Occipital lobe (tissue), 3 donors: ENCODE data around the gene CNFN. TPM values are rescaled to one million over a fixed set of nuclear protein-coding genes. Genes with fewer than 3 reads are reported as not detected.
"Not testable (repeated sequence)": the region's sequence is repeated elsewhere in the genome, so short reads cannot be mapped to it uniquely, and the experiment has no call there.

ENCODE experiments used
- DNase-seq: peaks from one replicate; lab custom pipeline; 2025; lab: John Stamatoyannopoulos, UW
- small RNA-seq: library from RNA; depleted of rRNA; stranded (forward); fragments of <200 nt; gene quantifications from one replicate; pipeline ENCODE3, GENCODE V24; 2014
- total RNA-seq: library from RNA; depleted of rRNA; stranded (reverse); fragments of >200 nt; gene quantifications from one replicate; pipeline ENCODE4 v1.2.3, GENCODE V29; 2014

Gene CNFN
- total RNA-seq, 1 donor from 2014 or later = not detected

DNA sequence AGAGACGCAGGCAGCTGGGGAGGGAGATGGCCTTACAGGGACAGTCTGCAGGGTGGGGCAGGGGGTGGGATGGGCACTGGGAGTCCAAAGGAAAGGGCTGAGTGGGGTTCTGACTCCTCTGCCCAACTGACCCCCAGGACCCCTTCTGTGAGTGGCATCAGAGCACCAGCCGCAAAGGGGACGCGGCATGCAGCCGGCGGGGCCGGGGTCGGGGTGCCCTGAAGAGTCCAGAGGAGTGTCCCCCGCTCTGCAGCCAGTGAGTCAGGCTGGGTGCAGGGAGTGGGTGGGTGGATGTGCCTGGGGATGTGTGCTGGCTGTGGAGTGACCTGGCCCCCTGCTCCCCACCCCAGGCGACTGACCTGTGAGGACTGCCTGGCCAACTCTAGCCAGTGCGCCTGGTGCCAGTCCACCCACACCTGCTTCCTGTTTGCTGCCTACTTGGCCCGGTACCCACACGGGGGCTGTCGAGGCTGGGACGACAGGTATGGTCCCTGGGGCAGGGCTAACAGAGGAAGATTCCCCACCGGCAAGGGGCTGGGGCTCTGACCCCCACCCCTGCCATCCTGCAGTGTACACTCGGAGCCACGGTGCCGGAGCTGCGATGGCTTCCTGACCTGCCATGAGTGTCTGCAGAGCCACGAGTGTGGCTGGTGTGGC, 38.9 kb downstream of the CNFN start:
- no peak for DNase-seq

DNA sequence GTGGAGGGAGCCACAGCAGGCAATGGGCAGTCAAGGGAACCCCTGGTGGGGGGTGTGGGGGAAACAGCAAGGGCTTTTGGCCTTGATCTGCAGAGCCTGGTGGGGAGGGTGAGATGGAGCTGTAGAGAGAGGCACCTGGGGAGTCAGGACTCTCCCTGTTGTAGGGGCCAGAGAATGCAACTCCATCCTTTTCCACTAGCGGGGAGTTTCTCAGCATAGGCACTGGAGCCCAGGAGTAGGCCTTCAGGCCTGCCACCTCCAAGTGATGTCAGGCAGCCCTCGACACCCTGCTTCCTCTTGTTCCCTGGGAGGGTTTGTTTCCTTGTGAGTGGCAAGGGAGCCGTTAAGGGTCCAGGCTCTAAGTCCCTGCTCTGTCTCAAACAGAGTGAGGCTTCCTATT, 39.7 kb downstream of the CNFN start:
- no peak for DNase-seq

DNA sequence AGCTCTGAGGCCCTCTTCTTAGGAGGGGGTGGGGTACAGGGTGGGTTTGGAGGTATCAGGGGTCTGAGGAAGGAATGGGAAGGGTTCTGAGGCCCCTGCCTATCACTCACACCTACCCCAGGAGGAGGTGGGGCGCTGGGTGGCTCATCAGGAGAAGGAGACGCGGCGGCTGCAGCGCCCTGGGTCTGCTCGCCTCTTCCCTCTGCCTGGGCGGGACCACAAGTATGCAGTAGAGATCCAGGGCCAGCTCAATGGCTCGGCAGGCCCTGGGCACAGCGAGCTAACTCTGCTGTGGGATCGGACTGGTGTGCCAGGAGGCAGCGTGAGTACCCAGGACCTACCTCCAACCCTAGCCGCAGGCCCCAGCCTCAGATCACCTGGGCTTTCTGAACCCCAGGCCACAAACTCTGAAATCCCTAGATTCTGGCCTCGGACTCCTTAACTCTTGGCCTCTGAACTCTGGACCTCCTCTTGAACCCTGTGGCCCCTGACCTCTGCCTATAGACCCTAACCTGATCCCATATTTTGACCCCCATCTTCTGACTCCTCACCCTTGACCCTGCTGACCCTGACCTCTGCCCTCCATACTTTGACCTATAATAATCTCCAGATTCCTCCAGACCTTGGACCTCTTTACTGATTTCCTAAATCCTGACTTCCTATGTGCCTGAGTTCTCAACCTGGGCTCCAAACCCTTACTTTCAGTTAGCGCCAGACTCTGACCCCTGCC, 40.6 kb downstream of the CNFN start:
- no peak for DNase-seq

DNA sequence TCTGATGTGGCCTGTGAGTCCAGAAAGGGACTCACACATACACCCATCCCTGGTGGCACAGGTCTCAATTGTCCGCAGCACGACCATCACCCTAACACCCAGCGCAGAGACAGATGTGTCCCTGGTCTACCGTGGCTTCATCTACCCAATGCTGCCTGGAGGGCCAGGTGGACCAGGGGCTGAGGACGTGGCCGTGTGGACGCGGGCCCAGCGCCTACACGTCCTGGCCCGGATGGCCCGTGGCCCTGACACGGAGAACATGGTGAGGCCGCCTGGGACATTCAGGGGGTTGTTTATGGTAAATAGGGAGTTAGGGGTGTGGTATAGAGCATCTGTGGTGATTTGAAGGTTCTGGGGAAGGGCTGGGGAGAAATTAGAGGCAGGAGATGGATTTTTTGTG, 41.9 kb downstream of the CNFN start:
- DNase-seq = no peak

DNA sequence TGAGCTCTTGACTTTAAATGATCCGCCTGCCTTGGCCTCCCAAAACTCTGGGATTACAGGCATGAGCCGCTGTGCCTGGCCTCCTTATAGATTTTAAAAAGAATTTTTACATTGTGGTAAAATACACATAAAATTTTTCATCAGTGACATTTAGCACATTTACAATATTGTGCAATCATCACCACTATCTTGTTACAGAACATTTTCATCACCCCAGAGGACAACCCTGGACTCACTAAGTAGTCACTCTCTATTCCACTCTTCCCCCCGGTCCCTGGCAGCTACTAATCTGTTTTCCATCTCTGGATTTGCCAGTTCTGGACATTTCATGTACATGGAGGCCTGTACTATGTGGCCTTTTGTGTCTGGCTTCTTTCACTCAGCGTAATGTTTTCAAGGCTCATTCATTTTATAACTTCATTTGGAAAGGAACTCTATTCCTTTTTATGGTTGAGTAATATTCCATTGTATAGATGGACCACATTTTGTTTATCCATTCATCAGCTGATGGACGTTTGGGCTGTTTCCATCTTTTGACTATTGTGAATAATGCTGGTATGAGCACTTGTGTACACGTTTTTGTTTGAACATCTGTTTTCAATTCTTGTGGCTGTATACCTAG, 44.8 kb downstream of the CNFN start:
- DNase-seq = no peak

DNA sequence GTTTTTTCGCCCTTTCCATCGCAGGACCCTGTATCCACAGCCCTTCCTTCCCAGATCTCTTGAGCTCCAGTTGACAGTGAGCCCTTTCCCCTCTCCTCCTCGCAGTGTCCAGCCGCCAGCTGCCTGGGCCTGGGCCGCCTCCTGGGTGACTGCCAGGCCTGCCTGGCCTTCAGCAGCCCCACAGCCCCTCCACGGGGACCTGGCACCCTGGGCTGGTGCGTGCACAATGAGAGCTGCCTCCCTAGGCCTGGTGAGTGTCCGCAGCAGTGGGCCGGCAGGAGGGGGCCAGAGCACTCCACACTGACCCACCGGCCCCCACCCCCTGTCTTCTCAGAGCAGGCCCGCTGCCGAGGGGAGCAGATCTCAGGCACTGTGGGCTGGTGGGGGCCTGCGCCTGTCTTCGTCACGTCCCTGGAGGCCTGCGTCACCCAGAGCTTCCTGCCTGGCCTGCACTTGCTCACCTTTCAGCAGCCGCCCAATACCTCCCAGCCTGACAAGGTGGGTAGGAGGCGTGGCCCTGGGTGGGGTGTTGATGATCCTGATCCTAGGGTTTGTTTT, 45.7 kb downstream of the CNFN start:
- DNase-seq = no peak

DNA sequence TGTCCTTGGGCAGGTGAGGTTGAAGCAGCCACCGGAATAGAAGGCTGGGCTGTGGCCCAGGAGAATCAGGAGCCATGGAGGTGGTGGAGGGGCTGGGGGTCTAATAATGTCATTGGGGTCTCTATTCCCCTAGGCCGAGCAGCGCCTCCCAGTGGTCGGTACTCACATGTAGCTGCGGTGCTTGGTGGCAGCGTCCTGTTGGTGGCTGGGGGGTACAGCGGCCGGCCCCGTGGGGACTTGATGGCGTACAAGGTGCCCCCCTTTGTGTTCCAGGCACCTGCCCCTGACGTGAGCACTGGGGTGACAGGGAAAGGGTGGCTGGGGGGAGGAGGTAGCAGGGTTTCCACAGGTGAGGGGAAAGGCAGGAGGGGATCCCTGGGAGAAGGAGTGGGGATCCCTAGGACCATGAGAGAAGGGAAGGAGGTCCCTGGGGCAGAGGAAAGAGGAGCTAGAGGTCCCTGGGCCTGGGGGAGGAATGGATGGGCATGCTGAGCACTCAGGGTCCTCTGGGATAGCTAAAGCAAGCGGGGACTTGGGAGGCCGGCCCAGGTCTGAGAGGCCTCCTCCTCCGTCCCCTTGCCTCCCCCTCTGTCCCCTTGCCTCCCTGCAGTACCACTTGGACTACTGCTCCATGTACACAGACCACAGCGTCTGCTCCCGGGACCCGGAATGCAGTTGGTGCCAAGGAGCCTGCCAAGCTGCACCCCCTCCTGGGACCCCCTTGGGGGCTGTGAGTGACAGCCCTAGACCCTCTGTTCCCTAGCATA, 46.6 kb downstream of the CNFN start:
- no peak for DNase-seq

DNA sequence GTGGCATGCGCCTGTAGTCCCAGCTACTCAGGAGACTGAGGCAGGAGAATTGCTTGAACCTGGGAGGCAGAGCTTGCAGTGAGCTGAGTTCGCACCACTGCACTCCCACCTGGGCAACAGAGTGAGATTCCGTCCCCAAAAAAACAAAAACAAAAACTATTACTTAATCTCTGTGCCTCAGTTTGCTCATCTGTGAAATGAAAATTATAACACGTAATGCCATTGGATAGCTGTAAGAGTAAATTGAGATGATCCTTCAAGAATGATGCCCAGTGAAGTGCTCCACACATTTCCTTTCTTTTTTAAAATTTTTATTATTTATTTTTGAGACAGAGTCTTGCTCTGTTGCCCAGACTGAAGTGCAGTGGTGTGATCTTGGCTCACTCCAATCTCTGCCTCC, 50.2 kb downstream of the CNFN start:
- not testable (repeated sequence) for DNase-seq

DNA sequence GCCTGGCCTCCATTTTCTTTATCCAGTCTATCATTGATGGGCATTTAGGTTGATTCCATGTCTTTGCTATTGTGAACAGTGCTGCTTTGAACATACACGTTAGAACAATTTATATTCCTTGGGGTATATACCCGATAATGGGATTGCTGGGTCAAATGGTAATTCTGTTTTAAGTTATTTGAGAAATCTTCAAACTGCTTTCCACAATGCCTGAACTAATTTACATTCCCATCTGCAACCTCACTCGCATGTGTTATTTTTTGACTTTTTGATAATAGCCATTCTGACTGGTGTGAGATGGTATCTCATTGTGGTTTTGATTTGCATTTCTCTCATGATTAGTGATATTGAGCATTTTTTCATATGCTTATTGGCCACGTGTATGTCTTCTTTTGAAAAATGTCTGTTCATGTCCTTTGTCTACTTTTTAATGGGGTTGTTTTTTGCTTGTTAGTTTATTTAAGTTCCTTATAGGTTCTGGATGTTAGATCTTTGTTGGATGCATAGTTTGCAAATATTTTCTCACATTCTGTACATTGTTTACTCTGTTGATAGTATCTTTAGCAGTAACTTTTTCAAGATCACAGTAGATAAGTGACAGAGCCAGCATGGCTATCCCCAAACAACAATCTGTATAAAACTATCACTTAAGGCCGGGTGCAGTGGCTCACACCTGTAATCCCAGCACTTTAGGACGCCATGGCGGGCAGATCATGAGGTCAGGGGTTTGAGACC, 50.8 kb downstream of the CNFN start:
- DNase-seq = not testable (repeated sequence)

Small RNA genes within 50 kb of the gene (small RNA-seq; reads per million reads assigned to genes)
- gene MIR8077 = not detected

Other genes starting within 250 kb of the CNFN start
- 20.4 TPM for gene DEDD2, start 172.6 kb downstream of the CNFN start, total RNA-seq
- gene ZNF526, start 170.0 kb downstream of the CNFN start, total RNA-seq = 6.4 TPM
- gene GSK3A, start 147.7 kb downstream of the CNFN start, total RNA-seq = 19.7 TPM
- gene ERF, start 135.2 kb downstream of the CNFN start, total RNA-seq = 7.8 TPM
- 19.5 TPM for gene CIC, start 121.0 kb downstream of the CNFN start, total RNA-seq
- gene PRR19, start 88.2 kb downstream of the CNFN start, total RNA-seq = 1.4 TPM
- gene PAFAH1B3, start 87.7 kb downstream of the CNFN start, total RNA-seq = 198 TPM
- 47.1 TPM for gene TMEM145, start 77.0 kb downstream of the CNFN start, total RNA-seq
- 43.7 TPM for gene MEGF8, start 64.7 kb downstream of the CNFN start, total RNA-seq
- 9.2 TPM for gene LIPE, start 37.1 kb upstream of the CNFN start, total RNA-seq
- gene CXCL17, start 52.6 kb upstream of the CNFN start, total RNA-seq = 0.31 TPM
- not detected for gene CEACAM1, start 138.2 kb upstream of the CNFN start, total RNA-seq
- gene CEACAM8, start 204.6 kb upstream of the CNFN start, total RNA-seq = not detected